H9 (cell line): ENCODE measurements around the gene GGT1. TPM values are rescaled to one million over a fixed set of nuclear protein-coding genes. Genes with fewer than 3 reads are reported as not detected.
"Not testable (repeated sequence)": the region's sequence is repeated elsewhere in the genome, so short reads cannot be mapped to it uniquely, and the experiment has no call there.

Experiments used
- DNase-seq: peaks from one replicate; pipeline ENCODE4 v3.0.0-alpha.2; 2017
- H2AFZ ChIP-seq: one replicate; pipeline ENCODE4 v1.6.1; 2013; ENCODE audit warnings: mild to moderate bottlenecking, low read length, control low read depth, moderate library complexity
- H2AK5ac ChIP-seq: 2 replicates; pipeline ENCODE4 v1.6.1; 2013; ENCODE audit warnings: low read length, control low read depth, mixed read lengths; ENCODE audit not compliant: insufficient read length
- H2BK120ac ChIP-seq: one replicate; pipeline ENCODE4 v1.6.1; 2013; ENCODE audit warnings: low read depth, mild to moderate bottlenecking, low read length, control low read depth, inconsistent platforms; ENCODE audit not compliant: poor library complexity, severe bottlenecking
- H2BK12ac ChIP-seq: 2 replicates; pipeline ENCODE4 v1.6.1; 2013; ENCODE audit warnings: low read length, control low read depth, mixed read lengths, low read depth; ENCODE audit not compliant: insufficient read length
- H2BK15ac ChIP-seq: 2 replicates; pipeline ENCODE4 v1.6.1; 2013; ENCODE audit warnings: low read depth, low read length, control low read depth
- H2BK20ac ChIP-seq: one replicate; pipeline ENCODE4 v1.6.1; 2013; ENCODE audit warnings: low read depth, mild to moderate bottlenecking, low read length, control low read depth, inconsistent platforms; ENCODE audit not compliant: poor library complexity, severe bottlenecking
- H2BK5ac ChIP-seq: 2 replicates; pipeline ENCODE4 v1.6.1; 2013; ENCODE audit warnings: low read length, control low read depth, mixed read lengths; ENCODE audit not compliant: insufficient read length
- H3K14ac ChIP-seq: 2 replicates; pipeline ENCODE4 v1.6.1; 2013; ENCODE audit warnings: low read length, control low read depth; ENCODE audit not compliant: insufficient read depth
- H3K18ac ChIP-seq: 2 replicates; pipeline ENCODE4 v1.6.1; 2013; ENCODE audit warnings: low read depth, mild to moderate bottlenecking, mixed read lengths, low read length, control low read depth; ENCODE audit not compliant: insufficient read length
- H3K23ac ChIP-seq: 2 replicates; pipeline ENCODE4 v1.6.1; 2013; ENCODE audit warnings: low read length, control low read depth, mixed read lengths, low read depth; ENCODE audit not compliant: insufficient read length
- H3K23me2 ChIP-seq: 2 replicates; pipeline ENCODE4 v1.6.1; 2013; ENCODE audit warnings: low read depth, mild to moderate bottlenecking, mixed read lengths, low read length, control low read depth; ENCODE audit not compliant: insufficient read length, poor library complexity, severe bottlenecking
- H3K27ac ChIP-seq: 2 replicates; pipeline ENCODE4 v1.5.1; 2013; ENCODE audit warnings: low read length, control low read depth, mixed read lengths, low read depth; ENCODE audit not compliant: insufficient read length
- H3K27me3 ChIP-seq: 2 replicates; pipeline ENCODE4 v1.6.1; 2013; ENCODE audit warnings: low read length, control low read depth, inconsistent platforms; ENCODE audit not compliant: insufficient read depth
- H3K4ac ChIP-seq: 2 replicates; pipeline ENCODE4 v1.6.1; 2013; ENCODE audit warnings: low read depth, mild to moderate bottlenecking, control low read depth, inconsistent platforms, low read length, moderate library complexity
- H3K4me1 ChIP-seq: 2 replicates; pipeline ENCODE4 v1.6.1; 2013; ENCODE audit warnings: low read length, control low read depth, inconsistent platforms; ENCODE audit not compliant: insufficient read depth
- H3K4me2 ChIP-seq: 2 replicates; pipeline ENCODE4 v1.6.1; 2013; ENCODE audit warnings: low read length, control low read depth, mixed read lengths; ENCODE audit not compliant: insufficient read length, insufficient read depth
- H3K56ac ChIP-seq: 2 replicates; pipeline ENCODE4 v1.6.1; 2013; ENCODE audit warnings: low read depth, mild to moderate bottlenecking, mixed read lengths, low read length, control low read depth; ENCODE audit not compliant: insufficient read length
- H3K79me1 ChIP-seq: 2 replicates; pipeline ENCODE4 v1.6.1; 2013; ENCODE audit warnings: low read depth, mild to moderate bottlenecking, moderate library complexity, low read length, control low read depth, inconsistent platforms; ENCODE audit not compliant: insufficient read depth, poor library complexity, severe bottlenecking
- H3K79me2 ChIP-seq: 2 replicates; pipeline ENCODE4 v1.6.1; 2013; ENCODE audit warnings: low read length, control low read depth, inconsistent platforms; ENCODE audit not compliant: insufficient read depth
- H3K9ac ChIP-seq: 2 replicates; pipeline ENCODE4 v1.6.1; 2013; ENCODE audit warnings: low read length, control low read depth, mixed read lengths; ENCODE audit not compliant: insufficient read length; ENCODE audit errors: extremely low read depth
- H3K9me3 ChIP-seq: one replicate; pipeline ENCODE4 v1.6.1; 2013; ENCODE audit warnings: low read depth, low read length, inconsistent platforms; ENCODE audit not compliant: control insufficient read depth
- H3T11ph ChIP-seq: one replicate; pipeline ENCODE4 v1.6.1; 2013; ENCODE audit warnings: mild to moderate bottlenecking, low read length, control low read depth, inconsistent platforms
- H4K20me1 ChIP-seq: one replicate; pipeline ENCODE4 v1.6.1; 2013; ENCODE audit not compliant: control insufficient read depth, insufficient read length, insufficient read depth
- H4K5ac ChIP-seq: 2 replicates; pipeline ENCODE4 v1.6.1; 2013; ENCODE audit warnings: low read depth, mild to moderate bottlenecking, mixed read lengths, low read length, control low read depth; ENCODE audit not compliant: insufficient read length
- H4K8ac ChIP-seq: replicated peaks from 2 replicates; pipeline ENCODE4 v1.6.1; 2013; ENCODE audit warnings: low read length, control low read depth, mixed read lengths, low read depth; ENCODE audit not compliant: insufficient read length
- H4K91ac ChIP-seq: 2 replicates; pipeline ENCODE4 v1.6.1; 2013; ENCODE audit warnings: low read depth, mild to moderate bottlenecking, moderate library complexity, mixed read lengths, low read length, control low read depth; ENCODE audit not compliant: insufficient read length
- H3K27ac Mint-ChIP-seq, 3 experiments: 2 replicates in 2 of 3; 3 replicates in 1 of 3; pipeline ENCODE4 v1.8.0; 2020 to 2021; ENCODE audit warnings: mixed read lengths in 3 of 3, mild to moderate bottlenecking in 1 of 3, moderate library complexity in 1 of 3
- H3K27me3 Mint-ChIP-seq: 2 replicates; pipeline ENCODE4 v1.8.0; 2021; ENCODE audit warnings: low read depth, mild to moderate bottlenecking, moderate library complexity, mixed read lengths
- H3K36me3 Mint-ChIP-seq, 3 experiments: 2 replicates in 2 of 3; 3 replicates in 1 of 3; pipeline ENCODE4 v1.8.0; 2020 to 2021; ENCODE audit warnings: low read depth in 3 of 3, mixed read lengths in 3 of 3; ENCODE audit not compliant: insufficient read depth in 1 of 3
- H3K4me1 Mint-ChIP-seq, 2 experiments: 2 replicates each; pipeline ENCODE4 v1.8.0; 2020; ENCODE audit warnings: mixed read lengths in 2 of 2
- H3K4me3 Mint-ChIP-seq, 2 experiments: 2 replicates in 1 of 2; 3 replicates in 1 of 2; pipeline ENCODE4 v1.8.0; 2020 to 2021; ENCODE audit warnings: mild to moderate bottlenecking in 2 of 2, mixed read lengths in 2 of 2, moderate library complexity in 1 of 2
- H3K9me3 Mint-ChIP-seq, 2 experiments: 2 replicates in 1 of 2; 3 replicates in 1 of 2; pipeline ENCODE4 v1.8.0; 2020; ENCODE audit warnings: mild to moderate bottlenecking in 2 of 2, mixed read lengths in 2 of 2, moderate library complexity in 1 of 2
- WGBS: extraction: QIAGEN DNeasy Blood & Tissue Kit; methylation state at CpG from one replicate; pipeline ENCODE4 v1.1.7; 2013; ENCODE audit warnings: missing lambda C conversion rate, low lambda C conversion rate, mixed read lengths; ENCODE audit not compliant: insufficient read length; ENCODE audit errors: extremely low coverage; 5-methylcytosine and 5-hydroxymethylcytosine counted together
- total RNA-seq: library from RNA; stranded (reverse); gene quantifications from 2 replicates; pipeline ENCODE4 v1.2.1, GENCODE V29; 2021
- TF ChIP-seq, protein P1 (sequence below): fragments of 200-600 bp; sonication (generic); conservative IDR thresholded peaks from 3 replicates; pipeline ENCODE4 v1.8.0; 2021; ENCODE audit warnings: antibody characterized with exemption, mild to moderate bottlenecking

The GGT1 gene
- total RNA-seq, 1 experiment from 2014 or later, result 20.5 TPM

- not testable (repeated sequence) for H4K5ac ChIP-seq, H3K4me3 Mint-ChIP-seq
Observed at GRCh38 chr22:24621244-24621643, 18.3 kb downstream of the GGT1 start.

GRCh38 chr22:24622596-24622995 lies 19.6 kb downstream of the GGT1 start:
- not testable (repeated sequence) for H2BK15ac ChIP-seq, H3K23ac ChIP-seq, H3K4me1 ChIP-seq, H3K27me3 ChIP-seq, H2AFZ ChIP-seq, H3K79me2 ChIP-seq, H4K5ac ChIP-seq, H4K20me1 ChIP-seq, H3T11ph ChIP-seq, H3K18ac ChIP-seq, H2BK12ac ChIP-seq, DNase-seq, H3K9me3 Mint-ChIP-seq, H3K9ac ChIP-seq, H3K79me1 ChIP-seq, H3K56ac ChIP-seq, H3K27ac ChIP-seq, H3K36me3 Mint-ChIP-seq, H3K9me3 ChIP-seq, H3K27ac Mint-ChIP-seq, H2AK5ac ChIP-seq, H2BK20ac ChIP-seq, H3K23me2 ChIP-seq, H3K4me2 ChIP-seq, H4K8ac ChIP-seq, H3K4me3 Mint-ChIP-seq, H3K4ac ChIP-seq, H3K4me1 Mint-ChIP-seq, H4K91ac ChIP-seq, H3K14ac ChIP-seq, H3K27me3 Mint-ChIP-seq, H2BK120ac ChIP-seq, H2BK5ac ChIP-seq
- no CpG with 5 or more reads among the region's 2 CpGs for WGBS

More at GRCh38 chr22:24621244-24621643, 18.3 kb downstream of the GGT1 start:
- not testable (repeated sequence) for H2BK20ac ChIP-seq, H3K9me3 ChIP-seq, H3K36me3 Mint-ChIP-seq, DNase-seq, H3K9ac ChIP-seq, H3K79me2 ChIP-seq, H3K9me3 Mint-ChIP-seq, H2BK15ac ChIP-seq, H3K14ac ChIP-seq, H4K20me1 ChIP-seq, H3K27me3 ChIP-seq, H3K27me3 Mint-ChIP-seq, H3K56ac ChIP-seq, H3K23me2 ChIP-seq, H2BK5ac ChIP-seq, H2AK5ac ChIP-seq, H3K4me1 ChIP-seq, H3K79me1 ChIP-seq, H3K27ac ChIP-seq, H3K4ac ChIP-seq, H3K4me1 Mint-ChIP-seq, H2BK12ac ChIP-seq, H4K91ac ChIP-seq, H4K8ac ChIP-seq, H2BK120ac ChIP-seq, H3T11ph ChIP-seq, H2AFZ ChIP-seq, H3K23ac ChIP-seq, H3K18ac ChIP-seq, H3K4me2 ChIP-seq
- peak overlapping the region in 1 of 3 experiments; percentile 81; a peak in 1 of 7 replicates for H3K27ac Mint-ChIP-seq
- TF ChIP-seq, protein P1, sequence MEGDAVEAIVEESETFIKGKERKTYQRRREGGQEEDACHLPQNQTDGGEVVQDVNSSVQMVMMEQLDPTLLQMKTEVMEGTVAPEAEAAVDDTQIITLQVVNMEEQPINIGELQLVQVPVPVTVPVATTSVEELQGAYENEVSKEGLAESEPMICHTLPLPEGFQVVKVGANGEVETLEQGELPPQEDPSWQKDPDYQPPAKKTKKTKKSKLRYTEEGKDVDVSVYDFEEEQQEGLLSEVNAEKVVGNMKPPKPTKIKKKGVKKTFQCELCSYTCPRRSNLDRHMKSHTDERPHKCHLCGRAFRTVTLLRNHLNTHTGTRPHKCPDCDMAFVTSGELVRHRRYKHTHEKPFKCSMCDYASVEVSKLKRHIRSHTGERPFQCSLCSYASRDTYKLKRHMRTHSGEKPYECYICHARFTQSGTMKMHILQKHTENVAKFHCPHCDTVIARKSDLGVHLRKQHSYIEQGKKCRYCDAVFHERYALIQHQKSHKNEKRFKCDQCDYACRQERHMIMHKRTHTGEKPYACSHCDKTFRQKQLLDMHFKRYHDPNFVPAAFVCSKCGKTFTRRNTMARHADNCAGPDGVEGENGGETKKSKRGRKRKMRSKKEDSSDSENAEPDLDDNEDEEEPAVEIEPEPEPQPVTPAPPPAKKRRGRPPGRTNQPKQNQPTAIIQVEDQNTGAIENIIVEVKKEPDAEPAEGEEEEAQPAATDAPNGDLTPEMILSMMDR, result peak; percentile 50
- WGBS, result no CpG with 5 or more reads among the region's 5 CpGs
